Heart left ventricle (tissue), 13 donors: ENCODE data around the gene TBX4.

ENCODE experiments used
- CTCF ChIP-seq, 12 donors: fragments of 200-600 bp; sonication (generic) in 4 of 12; IDR thresholded peaks; one replicate each; pipeline versions ENCODE4 v1.5.0 to v1.8.0; 2018 to 2022; ENCODE audit warnings: antibody characterized with exemption in 12 of 12, mild to moderate bottlenecking in 5 of 12
- POLR2A ChIP-seq, 2 donors: fragments of 450-650 bp; IDR thresholded peaks; one replicate each; pipeline ENCODE4 v1.6.1; 2017; ENCODE audit warnings: antibody characterized with exemption in 2 of 2, mild to moderate bottlenecking in 2 of 2, moderate library complexity in 2 of 2
- donor health status: ischemic (EF 13 %, LVEDD 7.1; RV severe dilation, severe dysfunction).
- donor health status: DM: no; HTN: yes; CAD: no.
- donor health status: DM: no; HTN: no; CAD: no.
- donor health status: ischemic (EF 25% LVEDD 6.9; RV normal size, moderate dysfunction).
- donor health status: ischemic (EF 25% LVEDD 5.7; RV mildly dilated, moderate dysfunction).
- donor health status: ischemic (EF 35%, LVEDD 5.7; RV mildly dilated, moderate dysfunction).
- donor health status: nonischemic (EF 11% LVEDD 7.7; RV severe dilation, severe dysfunction).
- donor health status: DM: yes; HTN: yes; CAD: no.
- donor health status: PGD.
- donor health status: ischemic (EF 29% LVEDD 5.4; RV normal size, mild dysfunction).
- donor health status: nonischemic (EF 23%, LVEDD 6.1; RV moderate dilation, normal function).

DNA sequence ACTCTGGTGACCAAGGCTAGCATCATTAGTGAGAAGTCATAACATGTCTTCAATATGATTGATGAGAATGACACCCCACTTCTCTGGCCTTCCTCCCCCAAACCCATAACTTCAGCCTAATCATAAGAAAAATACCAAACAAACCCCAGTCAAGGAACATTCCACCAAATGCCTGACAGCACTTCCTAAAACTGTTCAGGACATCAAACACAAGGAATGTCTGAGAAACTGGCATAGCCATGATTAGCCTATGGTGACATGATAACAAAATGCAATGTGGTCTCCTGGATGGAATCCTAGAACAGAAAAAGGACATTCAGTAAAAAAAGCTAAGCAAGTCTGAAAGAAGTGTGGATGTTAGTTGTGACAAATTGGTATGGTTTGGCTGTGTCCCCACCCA, 24.7 kb upstream of the TBX4 start:
- TF ChIP-seq CTCF (IDR thresholded peaks at IDR 0.05) (no peak), POLR2A (IDR thresholded peaks at IDR 0.05) (no peak)
